ENCODE measurements around the gene CAVIN1.

DNA sequence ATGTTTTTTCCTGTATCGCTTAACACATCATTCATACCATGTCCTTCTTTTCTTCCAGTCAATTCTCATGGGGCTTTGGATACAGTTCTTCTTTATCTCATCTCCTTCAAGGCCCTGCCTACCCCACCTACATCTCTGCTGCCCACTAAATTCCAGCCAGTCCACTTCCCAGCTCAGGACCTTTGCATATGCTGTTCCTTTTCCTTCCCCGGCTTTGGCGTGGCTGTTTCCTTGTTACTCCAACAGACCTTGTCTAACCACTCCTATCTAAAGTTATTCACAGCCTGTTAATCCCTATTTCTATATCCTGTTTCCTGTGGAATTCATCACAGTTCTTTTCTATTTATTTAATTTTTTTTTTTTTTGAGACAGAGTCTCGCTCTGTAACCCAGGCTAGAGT lies 28.2 kb downstream of the CAVIN1 start:
- TF ChIP-seq EZH2 (optimal IDR thresholded peaks at IDR 0.05; ENCODE audit: low read depth, low read length): no peak
- TF ChIP-seq, protein P1, sequence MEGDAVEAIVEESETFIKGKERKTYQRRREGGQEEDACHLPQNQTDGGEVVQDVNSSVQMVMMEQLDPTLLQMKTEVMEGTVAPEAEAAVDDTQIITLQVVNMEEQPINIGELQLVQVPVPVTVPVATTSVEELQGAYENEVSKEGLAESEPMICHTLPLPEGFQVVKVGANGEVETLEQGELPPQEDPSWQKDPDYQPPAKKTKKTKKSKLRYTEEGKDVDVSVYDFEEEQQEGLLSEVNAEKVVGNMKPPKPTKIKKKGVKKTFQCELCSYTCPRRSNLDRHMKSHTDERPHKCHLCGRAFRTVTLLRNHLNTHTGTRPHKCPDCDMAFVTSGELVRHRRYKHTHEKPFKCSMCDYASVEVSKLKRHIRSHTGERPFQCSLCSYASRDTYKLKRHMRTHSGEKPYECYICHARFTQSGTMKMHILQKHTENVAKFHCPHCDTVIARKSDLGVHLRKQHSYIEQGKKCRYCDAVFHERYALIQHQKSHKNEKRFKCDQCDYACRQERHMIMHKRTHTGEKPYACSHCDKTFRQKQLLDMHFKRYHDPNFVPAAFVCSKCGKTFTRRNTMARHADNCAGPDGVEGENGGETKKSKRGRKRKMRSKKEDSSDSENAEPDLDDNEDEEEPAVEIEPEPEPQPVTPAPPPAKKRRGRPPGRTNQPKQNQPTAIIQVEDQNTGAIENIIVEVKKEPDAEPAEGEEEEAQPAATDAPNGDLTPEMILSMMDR (IDR thresholded peaks at IDR 0.05; ENCODE audit: low read length): no peak
